Adrenal gland (tissue), 12 donors: ENCODE results near the gene MACF1. TPM values are rescaled to one million over a fixed set of nuclear protein-coding genes. Genes with fewer than 3 reads are reported as not detected.

Source experiments
- DNase-seq, 7 donors: peaks; one replicate each; pipeline ENCODE4 v3.0.0-alpha.2; 2019 to 2020
- H3K27ac ChIP-seq, 5 donors: fragments of 200-600 bp; sonication (generic) in 4 of 5; 1 replicate in 3 of 5; 2 replicates in 2 of 5; pipeline versions ENCODE4 v1.5.1 to v1.8.0; 2016 to 2020; ENCODE audit warnings: mild to moderate bottlenecking in 1 of 5
- H3K27me3 ChIP-seq: fragments of 200-600 bp; 2 replicates; pipeline ENCODE4 v1.8.0; 2021
- H3K36me3 ChIP-seq, 2 donors: fragments of 200-600 bp; replicated peaks in 1 of 2; 1 replicate in 1 of 2; 2 replicates in 1 of 2; pipeline versions ENCODE4 v1.5.1 to v1.8.0; 2018 to 2022
- H3K4me1 ChIP-seq, 2 donors: fragments of 200-600 bp; replicated peaks in 1 of 2; 1 replicate in 1 of 2; 2 replicates in 1 of 2; pipeline versions ENCODE4 v1.5.1 to v1.8.0; 2018 to 2021
- H3K4me3 ChIP-seq, 4 donors: fragments of 200-600 bp; sonication (generic) in 3 of 4; one replicate each; pipeline ENCODE4 v1.5.1; 2016 to 2018
- H3K9me3 ChIP-seq, 3 donors: fragments of 200-600 bp; sonication (generic) in 1 of 3; replicated peaks in 1 of 3; 1 replicate in 2 of 3; 2 replicates in 1 of 3; pipeline versions ENCODE4 v1.5.1 to v1.8.0; 2016 to 2021
- CTCF ChIP-seq, 6 experiments: fragments of 450-650 bp in 4 of 6; fragments of 200-600 bp in 2 of 6; sonication (generic) in 1 of 6; IDR thresholded peaks; 1 replicate in 5 of 6; 2 replicates in 1 of 6; pipeline versions ENCODE4 v1.5.1 to v1.8.0; 2016 to 2021; ENCODE audit warnings: antibody characterized with exemption in 6 of 6, mild to moderate bottlenecking in 2 of 6, moderate library complexity in 1 of 6
- POLR2A ChIP-seq, 2 donors: fragments of 450-650 bp; IDR thresholded peaks; one replicate each; pipeline ENCODE4 v1.6.1; 2017; ENCODE audit warnings: antibody characterized with exemption in 2 of 2, mild to moderate bottlenecking in 2 of 2, moderate library complexity in 1 of 2
- WGBS, 4 donors: extraction: QIAGEN DNeasy Blood & Tissue Kit in 2 of 4; methylation state at CpG; one replicate each; pipeline versions ENCODE4 v1.1.5 to v1.1.7; 2013 to 2017; 5-methylcytosine and 5-hydroxymethylcytosine counted together
- intact Hi-C, 2 donors: fragments of 100-400 bp; cut with DNase I; formaldehyde crosslinking; loops; one replicate each; pipeline versions ENCODE4 v1.14.1 to v1.15.0; 2022 to 2023
- polyA plus RNA-seq, 3 donors: library from polyadenylated mRNA; stranded (reverse); fragments of 200-250 nt in 2 of 3; fragments of 350-450 nt in 1 of 3; fragmentation: Illumina TruSeq in 1 of 3; extraction: RNeasy Lipid Tissue Mini Kit (QIAGEN cat#74804) in 1 of 3; gene quantifications; one replicate each; pipeline ENCODE4 v1.2.3, GENCODE V29; 2013 to 2014
- total RNA-seq, 9 donors: library from RNA; depleted of rRNA in 4 of 9; stranded (reverse); fragments of >200 nt in 4 of 9; fragments of 120-200 nt in 1 of 9; fragmentation: NEBNext Ultra II Directional in 1 of 9; extraction: Animal tissue kit (Norgen Biotek cat#: 25700) in 1 of 9; gene quantifications; one replicate each; pipeline versions ENCODE4 v1.1.0 to v1.2.4, GENCODE V29; 2013 to 2023
- donor health status: healthy with polysubstance abuse.
- donor health status: Bipolar disorder and iron deficiency.
- donor health status: DM: yes; HTN: yes; CAD: no.
- donor health status: DM: no; HTN: no; CAD: no.
- donor health status: DM: no; HTN: no; CAD: no.
- donor health status: DM: yes; HTN: yes; CAD: no.

Gene MACF1
- total and polyA plus RNA-seq, 12 donors: 85.1 to 334 (median 219) TPM

GRCh38 chr1:39333296-39333695 lies 128.8 kb downstream of the MACF1 start:
- no peaks in the 10 kb centered on the region for H3K27me3 ChIP-seq
- peak in 4 of 7 donors; percentile 20 to 65 (median 56) for DNase-seq
- no peak overlapping the region for H3K4me3 ChIP-seq
- H3K27ac ChIP-seq: no peak overlapping the region
- peaks cover 0 to 42% of the 10 kb centered on the region in 2 donors for H3K36me3 ChIP-seq
- peaks cover 0 to 5% of the 10 kb centered on the region in 2 donors for H3K4me1 ChIP-seq
- TF ChIP-seq POLR2A (IDR thresholded peaks at IDR 0.05) (no peak), CTCF (IDR thresholded peaks at IDR 0.05) (no peak)
- intact Hi-C loops: no loop called here
- no peaks in the 10 kb centered on the region for H3K9me3 ChIP-seq
- WGBS, 4 donors: 70 to 83% (median 74%) methylated on average over 4 of the region's 4 CpGs

- no peaks in the 10 kb centered on the region for H3K9me3 ChIP-seq
- intact Hi-C loops: no loop called here
- WGBS, 4 donors: 56 to 70% (median 64%) methylated on average over 3 of the region's 3 CpGs
- peak in 3 of 7 donors; percentile 35 to 54 (median 40) for DNase-seq
- H3K27me3 ChIP-seq: no peaks in the 10 kb centered on the region
- peaks cover 0 to 5% of the 10 kb centered on the region in 2 donors for H3K4me1 ChIP-seq
- H3K4me3 ChIP-seq: no peak overlapping the region
- no peak for TF ChIP-seq CTCF (IDR thresholded peaks at IDR 0.05)
- TF ChIP-seq POLR2A (IDR thresholded peaks at IDR 0.05): no peak
- H3K27ac ChIP-seq: peak overlapping the region in 1 of 5 donors; percentile 47
- H3K36me3 ChIP-seq: peaks cover 0 to 54% of the 10 kb centered on the region in 2 donors
Measured at GRCh38 chr1:39335216-39335615, 130.7 kb downstream of the MACF1 start.

GRCh38 chr1:39337067-39337466 lies 132.6 kb downstream of the MACF1 start:
- H3K27ac ChIP-seq: no peak overlapping the region
- WGBS, 4 donors: 89 to 98% (median 94%) methylated on average over 3 of the region's 3 CpGs
- H3K9me3 ChIP-seq: no peaks in the 10 kb centered on the region
- peaks cover 0 to 62% of the 10 kb centered on the region in 2 donors for H3K36me3 ChIP-seq
- peaks cover 0 to 5% of the 10 kb centered on the region in 2 donors for H3K4me1 ChIP-seq
- no peak for DNase-seq
- no peak overlapping the region for H3K4me3 ChIP-seq
- TF ChIP-seq POLR2A (IDR thresholded peaks at IDR 0.05) (no peak), CTCF (IDR thresholded peaks at IDR 0.05) (no peak)
- H3K27me3 ChIP-seq: no peaks in the 10 kb centered on the region
- intact Hi-C loops: no loop called here

GRCh38 chr1:39342776-39343175 lies 138.3 kb downstream of the MACF1 start:
- Histone ChIP-seq H3K27ac (no peak overlapping the region), H3K36me3 (peaks cover 0 to 75% of the 10 kb centered on the region in 2 donors), H3K4me3 (no peak overlapping the region), H3K27me3 (no peaks in the 10 kb centered on the region), H3K4me1 (no peaks in the 10 kb centered on the region), H3K9me3 (no peaks in the 10 kb centered on the region)
- TF ChIP-seq CTCF (IDR thresholded peaks at IDR 0.05) (no peak), POLR2A (IDR thresholded peaks at IDR 0.05) (no peak)
- DNase-seq: no peak
- 83 to 93% (median 89%) methylated on average over 3 of the region's 3 CpGs for WGBS, 4 donors
- intact Hi-C loops: no loop called here
